ENCODE measurements around the gene SLC26A4.

DNA sequence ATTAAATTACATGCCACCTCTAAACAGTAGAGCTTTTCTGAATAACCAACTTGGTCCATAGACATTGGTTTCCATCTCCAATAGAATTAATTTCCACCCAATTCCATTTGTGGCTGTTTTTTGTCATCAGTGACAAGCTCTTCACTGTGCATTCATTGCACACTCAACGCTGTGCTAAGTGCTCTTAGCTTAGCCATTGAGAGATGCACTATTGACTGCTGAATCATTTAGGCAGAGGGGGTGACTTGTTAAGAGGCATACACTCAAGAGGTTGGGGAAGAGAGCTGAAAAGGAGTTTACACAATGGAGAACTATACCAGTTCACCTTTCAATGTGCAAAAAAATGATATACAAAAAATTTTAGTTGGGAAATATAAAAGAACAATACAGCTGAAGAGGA lies 51.4 kb downstream of the SLC26A4 start:
- TF ChIP-seq EZH2 (IDR thresholded peaks at IDR 0.05) (no peak), POLR2AphosphoS5 (IDR thresholded peaks at IDR 0.05; ENCODE audit: borderline replicate concordance, low read depth, low read length) (no peak)

All from SK-N-MC (cell line).